PC-9 (cell line): ENCODE results near the gene ACOT4. TPM values are rescaled to one million over a fixed set of nuclear protein-coding genes. Genes with fewer than 3 reads are reported as not detected.
"Not testable (repeated sequence)": the region's sequence is repeated elsewhere in the genome, so short reads cannot be mapped to it uniquely, and the experiment has no call there.

Experiments
- BruUV-seq: library from RNA; stranded (reverse); fragments of 400-500 nt; replicated peaks from 2 replicates; lab custom pipeline; 2021; lab: Mats Ljungman, UMichigan
- CTCF ChIA-PET: fragments of 300-600 bp; sonication (Branson Sonifier 250); formaldehyde crosslinking; loops from one replicate; lab custom pipeline; 2022; ENCODE audit warnings: antibody characterized with exemption; lab: Charles Lee
- POLR2A ChIA-PET: fragments of 300-600 bp; sonication (Branson Sonifier 250); formaldehyde crosslinking; loops from one replicate; lab custom pipeline; 2022; ENCODE audit warnings: antibody characterized with exemption; ENCODE audit not compliant: unreplicated experiment; lab: Charles Lee
- DNase-seq, 2 experiments: peaks; one replicate each; pipeline versions ENCODE4 v3.0.0 to v3.0.0-alpha.2; 2015 to 2022; ENCODE audit warnings: mixed read lengths in 1 of 2
- H2AFZ ChIP-seq: fragments of 200-600 bp; sonication (generic); 2 replicates; pipeline ENCODE4 v1.8.1; 2017; ENCODE audit warnings: antibody characterized with exemption
- H3F3A ChIP-seq: fragments of 200-600 bp; sonication (generic); 2 replicates; pipeline ENCODE4 v1.8.1; 2017; ENCODE audit warnings: antibody characterized with exemption, mild to moderate bottlenecking, low read depth; ENCODE audit not compliant: insufficient read depth
- H3K27ac ChIP-seq: fragments of 200-600 bp; sonication (generic); 2 replicates; pipeline ENCODE4 v1.6.1; 2016; ENCODE audit warnings: mixed run types
- H3K27me3 ChIP-seq: fragments of 200-600 bp; sonication (generic); 2 replicates; pipeline ENCODE4 v1.6.1; 2016; ENCODE audit warnings: low read depth, mixed run types; ENCODE audit not compliant: insufficient read depth
- H3K36me3 ChIP-seq: fragments of 200-600 bp; sonication (generic); 2 replicates; pipeline ENCODE4 v1.6.1; 2016; ENCODE audit warnings: low read depth, mixed run types
- H3K4me1 ChIP-seq: fragments of 200-600 bp; sonication (generic); replicated peaks from 2 replicates; pipeline ENCODE4 v1.6.1; 2016; ENCODE audit warnings: mixed run types; ENCODE audit not compliant: insufficient read depth
- H3K4me2 ChIP-seq: fragments of 200-600 bp; sonication (generic); 2 replicates; pipeline ENCODE4 v1.6.1; 2017; ENCODE audit warnings: mixed run types
- H3K4me3 ChIP-seq: fragments of 200-600 bp; sonication (generic); 2 replicates; pipeline ENCODE4 v1.6.1; 2016; ENCODE audit warnings: mixed run types
- H3K79me2 ChIP-seq: fragments of 200-600 bp; sonication (generic); 2 replicates; pipeline ENCODE4 v1.6.1; 2017; ENCODE audit warnings: low read depth, mixed run types
- H3K9me2 ChIP-seq: fragments of 200-600 bp; sonication (generic); 2 replicates; pipeline ENCODE4 v1.8.1; 2017; ENCODE audit warnings: mild to moderate bottlenecking; ENCODE audit not compliant: insufficient read depth
- H3K9me3 ChIP-seq: fragments of 200-600 bp; sonication (generic); 2 replicates; pipeline ENCODE4 v1.8.1; 2016; ENCODE audit warnings: low read depth; ENCODE audit not compliant: insufficient read depth
- H4K20me1 ChIP-seq: fragments of 200-600 bp; sonication (generic); 2 replicates; pipeline ENCODE4 v1.8.1; 2017; ENCODE audit not compliant: insufficient read depth
- intact Hi-C: fragments of 100-400 bp; cut with micrococcal nuclease; formaldehyde crosslinking; loops from one replicate; pipeline ENCODE4 v1.10.0; 2022; ENCODE audit not compliant: unreplicated experiment
- total RNA-seq: library from RNA; stranded (reverse); gene quantifications from 2 replicates; pipeline ENCODE4 v1.2.3, GENCODE V29; 2021
- TF ChIP-seq, protein P1 (sequence below): fragments of 200-600 bp; sonication (generic); conservative IDR thresholded peaks from 2 replicates; pipeline ENCODE4 v1.6.1; 2017; ENCODE audit warnings: mixed run types, antibody characterized with exemption, mild to moderate bottlenecking, moderate library complexity

Gene ACOT4
- total RNA-seq, 1 experiment from 2014 or later, result 3.5 TPM

DNA sequence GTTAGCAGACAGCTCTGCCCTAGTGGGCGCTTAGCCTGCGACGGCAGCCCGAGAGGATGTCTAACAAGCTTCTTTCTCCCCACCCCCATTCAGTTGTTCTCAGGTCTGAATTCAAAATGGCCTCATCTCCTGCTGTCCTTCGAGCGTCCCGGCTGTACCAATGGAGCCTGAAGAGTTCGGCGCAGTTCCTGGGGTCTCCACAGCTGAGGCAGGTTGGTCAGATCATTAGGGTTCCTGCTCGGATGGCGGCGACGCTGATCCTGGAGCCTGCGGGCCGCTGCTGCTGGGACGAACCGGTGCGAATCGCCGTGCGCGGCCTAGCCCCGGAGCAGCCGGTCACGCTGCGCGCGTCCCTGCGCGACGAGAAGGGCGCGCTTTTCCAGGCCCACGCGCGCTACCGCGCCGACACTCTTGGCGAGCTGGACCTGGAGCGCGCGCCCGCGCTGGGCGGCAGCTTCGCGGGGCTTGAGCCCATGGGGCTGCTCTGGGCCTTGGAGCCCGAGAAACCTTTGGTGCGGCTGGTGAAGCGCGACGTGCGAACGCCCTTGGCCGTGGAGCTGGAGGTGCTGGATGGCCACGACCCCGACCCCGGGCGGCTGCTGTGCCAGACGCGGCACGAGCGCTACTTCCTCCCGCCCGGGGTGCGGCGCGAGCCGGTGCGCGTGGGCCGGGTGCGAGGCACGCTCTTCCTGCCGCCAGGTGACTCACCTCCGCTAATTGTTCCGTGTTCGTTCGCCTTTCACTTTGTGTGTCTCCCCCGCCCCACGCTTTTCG lies 22.3 kb upstream of the ACOT4 start, which contains the start of gene ACOT2:
TSS of gene ACOT2 (plus strand) at position 29 of the 774 bp plus-strand sequence. CDS start at position 57, 28 bp downstream.
- not testable (repeated sequence) for H3K9me3 ChIP-seq, H4K20me1 ChIP-seq, H3K9me2 ChIP-seq, H3K27me3 ChIP-seq, H3K36me3 ChIP-seq
- Histone ChIP-seq H3K4me3 (peak within 1 kb of the TSS; percentile 65), H3F3A (peaks cover 27% of the 10 kb centered on the region; the same call in 1 of the 2 replicates), H3K79me2 (peaks cover 28% of the 10 kb centered on the region), H3K4me1 (peaks cover 29% of the 10 kb centered on the region), H2AFZ (peak within 1 kb of the TSS; percentile 92), H3K27ac (peak within 1 kb of the TSS; percentile 60), H3K4me2 (peak within 1 kb of the TSS; percentile 91)
- ChIA-PET CTCF (interaction anchor here (0.6 to 1.6 kb wide), 7 partner anchors 43 to 644 kb away, joined by 3 to 8 read pairs (median 3); no protein-coding TSS in a partner anchor), POLR2A (interaction anchor here (0.6 to 1.1 kb wide), 7 partner anchors 33 to 379 kb away, joined by 3 to 22 read pairs (median 6); partner anchors contain the start of gene PTGR2)
- peak; percentile 72 to 74 for DNase-seq
- BruUV-seq, result TSS peak; percentile 65
- intact Hi-C loops, result loop anchor here (2.0 kb wide), 1 partner anchor 63 kb away; no protein-coding TSS in a partner anchor

DNA sequence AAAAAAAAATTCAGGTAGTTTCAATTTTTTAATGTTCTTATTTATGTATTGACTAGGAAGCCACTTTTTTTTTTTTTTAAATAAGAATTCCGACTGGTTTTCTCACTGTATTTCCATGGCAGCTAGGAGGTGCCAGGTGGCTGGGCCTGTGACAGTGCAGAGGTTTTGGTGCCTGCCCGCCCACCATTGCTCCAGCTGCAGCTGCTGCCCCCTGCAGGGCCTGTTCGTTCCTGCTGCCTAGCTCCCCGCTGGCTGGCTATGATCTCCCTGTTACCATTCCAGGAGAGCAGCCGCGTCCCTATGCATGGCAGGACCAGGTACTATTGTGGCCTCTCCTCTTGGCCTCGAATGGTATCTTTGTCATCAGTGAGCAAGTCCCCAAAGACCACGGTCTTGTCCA lies 20.8 kb upstream of the ACOT4 start:
- intact Hi-C loops, result not testable (repeated sequence)

DNA sequence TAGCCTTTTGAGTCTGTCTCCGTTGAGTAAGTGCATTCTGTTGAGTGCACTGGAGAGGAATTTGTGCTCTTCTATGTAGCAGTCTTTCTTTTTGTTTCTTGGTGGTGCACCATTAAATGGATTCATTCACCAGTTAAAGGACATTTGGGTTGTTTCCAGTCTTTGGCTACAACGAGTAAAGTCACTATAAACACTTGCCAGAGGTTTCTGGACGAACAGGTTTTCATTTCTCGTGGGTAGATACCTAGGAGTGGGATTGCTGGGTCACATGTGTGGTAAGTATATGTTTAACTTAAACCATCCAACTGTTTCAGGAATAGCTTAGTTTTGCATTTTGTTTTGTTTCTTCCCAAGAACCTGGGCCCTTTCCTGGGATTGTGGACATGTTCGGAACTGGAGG lies 18.6 kb upstream of the ACOT4 start:
- Histone ChIP-seq H3K79me2 (peaks cover 13% of the 10 kb centered on the region), H3K4me1 (peaks cover 34% of the 10 kb centered on the region), H3F3A (peaks cover 27% of the 10 kb centered on the region; the same call in 1 of the 2 replicates)
- H3K27ac ChIP-seq, intact Hi-C loops, H3K4me2 ChIP-seq, H3K27me3 ChIP-seq, H3K36me3 ChIP-seq, BruUV-seq, H3K9me2 ChIP-seq, H2AFZ ChIP-seq, POLR2A ChIA-PET, H4K20me1 ChIP-seq, H3K9me3 ChIP-seq, DNase-seq, H3K4me3 ChIP-seq, CTCF ChIA-PET: not testable (repeated sequence)

More for the DNA sequence above, 20.8 kb upstream of the ACOT4 start:
- not testable (repeated sequence) for BruUV-seq, H3K36me3 ChIP-seq, H2AFZ ChIP-seq, H3K4me3 ChIP-seq, H3K9me3 ChIP-seq, H4K20me1 ChIP-seq, H3K4me2 ChIP-seq, H3K9me2 ChIP-seq, H3K27ac ChIP-seq, H3K27me3 ChIP-seq
- ChIA-PET CTCF (interaction anchor here (0.6 to 1.6 kb wide), 9 partner anchors 31 to 406 kb away, joined by 3 to 23 read pairs (median 4); partner anchors contain the start of gene RIOX1), POLR2A (interaction anchor here (0.5 to 1.0 kb wide), 2 partner anchors 11 to 31 kb away, joined by 3 to 9 read pairs; no protein-coding TSS in a partner anchor)
- Histone ChIP-seq H3K79me2 (peaks cover 28% of the 10 kb centered on the region), H3K4me1 (peaks cover 34% of the 10 kb centered on the region), H3F3A (peaks cover 28% of the 10 kb centered on the region; the same call in 1 of the 2 replicates)
- DNase-seq, result peak in 1 of 2 experiments; percentile 74
- TF ChIP-seq, protein P1, sequence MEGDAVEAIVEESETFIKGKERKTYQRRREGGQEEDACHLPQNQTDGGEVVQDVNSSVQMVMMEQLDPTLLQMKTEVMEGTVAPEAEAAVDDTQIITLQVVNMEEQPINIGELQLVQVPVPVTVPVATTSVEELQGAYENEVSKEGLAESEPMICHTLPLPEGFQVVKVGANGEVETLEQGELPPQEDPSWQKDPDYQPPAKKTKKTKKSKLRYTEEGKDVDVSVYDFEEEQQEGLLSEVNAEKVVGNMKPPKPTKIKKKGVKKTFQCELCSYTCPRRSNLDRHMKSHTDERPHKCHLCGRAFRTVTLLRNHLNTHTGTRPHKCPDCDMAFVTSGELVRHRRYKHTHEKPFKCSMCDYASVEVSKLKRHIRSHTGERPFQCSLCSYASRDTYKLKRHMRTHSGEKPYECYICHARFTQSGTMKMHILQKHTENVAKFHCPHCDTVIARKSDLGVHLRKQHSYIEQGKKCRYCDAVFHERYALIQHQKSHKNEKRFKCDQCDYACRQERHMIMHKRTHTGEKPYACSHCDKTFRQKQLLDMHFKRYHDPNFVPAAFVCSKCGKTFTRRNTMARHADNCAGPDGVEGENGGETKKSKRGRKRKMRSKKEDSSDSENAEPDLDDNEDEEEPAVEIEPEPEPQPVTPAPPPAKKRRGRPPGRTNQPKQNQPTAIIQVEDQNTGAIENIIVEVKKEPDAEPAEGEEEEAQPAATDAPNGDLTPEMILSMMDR, result peak; percentile 46

GRCh38 chr14:73573740-73574139 lies 17.9 kb upstream of the ACOT4 start:
- H3K4me3 ChIP-seq, H3K27ac ChIP-seq, H3K4me2 ChIP-seq, H3K79me2 ChIP-seq, H3K9me3 ChIP-seq, intact Hi-C loops, H3K36me3 ChIP-seq, H3K9me2 ChIP-seq, H2AFZ ChIP-seq, H4K20me1 ChIP-seq, BruUV-seq, H3K27me3 ChIP-seq, CTCF ChIA-PET, DNase-seq: not testable (repeated sequence)
- POLR2A ChIA-PET, result interaction anchor here (0.7 kb wide), 1 partner anchor 1049 kb away, joined by 5 read pairs; no protein-coding TSS in a partner anchor
- peaks cover 27% of the 10 kb centered on the region for H3K4me1 ChIP-seq
- peaks cover 20% of the 10 kb centered on the region; the same call in 1 of the 2 replicates for H3F3A ChIP-seq

DNA sequence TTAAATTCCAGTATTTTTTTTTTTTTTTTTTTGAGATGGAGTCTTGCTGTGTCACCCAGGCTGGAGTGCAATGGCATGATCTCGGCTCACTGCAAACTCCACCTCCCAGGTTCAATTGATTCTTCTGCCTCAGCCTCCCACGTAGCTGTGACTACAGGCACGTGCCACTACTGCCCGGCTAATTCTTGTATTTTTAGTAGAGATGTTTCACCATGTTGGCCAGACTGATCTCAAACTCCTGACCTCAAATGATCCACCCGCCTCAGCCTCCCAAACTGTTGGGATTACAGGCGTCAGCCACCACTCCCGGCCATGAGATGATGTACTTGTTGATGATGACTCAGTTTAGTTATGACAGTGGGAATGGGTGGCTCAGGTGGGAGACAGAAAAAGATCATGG lies 17.4 kb upstream of the ACOT4 start:
- BruUV-seq, H3K9me3 ChIP-seq, CTCF ChIA-PET, H3K4me3 ChIP-seq, H3K9me2 ChIP-seq, H2AFZ ChIP-seq, POLR2A ChIA-PET, intact Hi-C loops, DNase-seq, H3K36me3 ChIP-seq, H4K20me1 ChIP-seq, H3K27me3 ChIP-seq, H3K79me2 ChIP-seq: not testable (repeated sequence)
- H3K27ac ChIP-seq, result 0 out of 2 replicates have a peak overlapping the region, but pooled peaks have one; percentile 19
- H3K4me1 ChIP-seq, result peaks cover 26% of the 10 kb centered on the region
- 0 out of 2 replicates have a peak overlapping the region, but pooled peaks have one; percentile 23 for H3K4me2 ChIP-seq
- H3F3A ChIP-seq, result peaks cover 17% of the 10 kb centered on the region; the same call in 1 of the 2 replicates
